Keratinocyte (primary cell): Measurements from ENCODE around the gene YTHDC1. TPM values are rescaled to one million over a fixed set of nuclear protein-coding genes. Genes with fewer than 3 reads are reported as not detected.

ENCODE experiments used
- DNase-seq: peaks from one replicate; pipeline ENCODE4 v3.0.0-alpha.2; 2011; ENCODE audit warnings: low read depth, missing footprints, low spot score
- FAIRE-seq: peaks from 2 replicates; lab custom pipeline; 2011; peaks lifted over from hg19 to GRCh38; lab: Jason Lieb, UNC
- H2AFZ ChIP-seq: 2 replicates; pipeline ENCODE4 v1.6.0; 2012; ENCODE audit warnings: low read length, control low read depth, inconsistent platforms; ENCODE audit not compliant: control insufficient read depth
- H3K27ac ChIP-seq: 2 replicates; pipeline ENCODE4 v1.5.1; 2011; ENCODE audit warnings: low read length; ENCODE audit not compliant: control insufficient read depth, insufficient read depth
- H3K27me3 ChIP-seq: 3 replicates; pipeline ENCODE4 v1.6.0; 2011; ENCODE audit warnings: low read length; ENCODE audit not compliant: control insufficient read depth, insufficient read depth; ENCODE audit errors: extremely low read depth
- H3K36me3 ChIP-seq, 2 experiments: 2 replicates in 1 of 2; 3 replicates in 1 of 2; pipeline ENCODE4 v1.5.1; 2011; ENCODE audit warnings: low read length in 2 of 2, mild to moderate bottlenecking in 1 of 2; ENCODE audit not compliant: control insufficient read depth in 2 of 2, insufficient read depth in 2 of 2; ENCODE audit errors: extremely low read depth in 1 of 2
- H3K4me1 ChIP-seq: 3 replicates; pipeline ENCODE4 v1.5.1; 2011; ENCODE audit warnings: low read length; ENCODE audit not compliant: control insufficient read depth, insufficient read depth; ENCODE audit errors: extremely low read depth
- H3K4me2 ChIP-seq: 3 replicates; pipeline ENCODE4 v1.6.0; 2011; ENCODE audit warnings: low read depth, low read length; ENCODE audit not compliant: control insufficient read depth, insufficient read depth; ENCODE audit errors: extremely low read depth
- H3K4me3 ChIP-seq, 3 experiments: fragments of 200-600 bp in 1 of 3; sonication (generic) in 1 of 3; 2 replicates in 2 of 3; 3 replicates in 1 of 3; pipeline ENCODE4 v1.5.1; 2011 to 2016; ENCODE audit warnings: low read length in 3 of 3, mild to moderate bottlenecking in 3 of 3, control low read depth in 2 of 3, inconsistent platforms in 1 of 3, low read depth in 1 of 3, mixed read lengths in 1 of 3, mixed run types in 1 of 3, moderate library complexity in 1 of 3; ENCODE audit not compliant: control insufficient read depth in 2 of 3, insufficient read depth in 2 of 3; ENCODE audit errors: extremely low read depth in 1 of 3
- H3K79me2 ChIP-seq: 2 replicates; pipeline ENCODE4 v1.6.0; 2012; ENCODE audit warnings: low read length; ENCODE audit not compliant: control insufficient read depth, insufficient read depth
- H3K9ac ChIP-seq: 3 replicates; pipeline ENCODE4 v1.6.0; 2011; ENCODE audit warnings: low read length; ENCODE audit not compliant: control insufficient read depth, insufficient read depth; ENCODE audit errors: extremely low read depth
- H3K9me1 ChIP-seq: 3 replicates; pipeline ENCODE4 v1.6.0; 2011; ENCODE audit warnings: low read length; ENCODE audit not compliant: control insufficient read depth, insufficient read depth; ENCODE audit errors: extremely low read depth
- H3K9me3 ChIP-seq: 2 replicates; pipeline ENCODE4 v1.5.1; 2012; ENCODE audit warnings: low read depth, low read length; ENCODE audit not compliant: control insufficient read depth
- H4K20me1 ChIP-seq: 3 replicates; pipeline ENCODE4 v1.6.0; 2011; ENCODE audit warnings: low read length; ENCODE audit not compliant: control insufficient read depth, insufficient read depth; ENCODE audit errors: extremely low read depth
- EZH2 ChIP-seq: IDR thresholded peaks from one replicate; pipeline ENCODE4 v1.6.1; 2012; ENCODE audit warnings: inconsistent platforms, mild to moderate bottlenecking, low read length, moderate library complexity
- dilution Hi-C: fragments of 300-500 bp; cut with MboI; formaldehyde crosslinking; loops from one replicate; pipeline ENCODE4 v1.7.0; 2020; ENCODE audit warnings: low sequenced_read_pairs; ENCODE audit not compliant: extremely low pct_ligation_motif_present
- polyA plus RNA-seq, 5 experiments: library from polyadenylated mRNA; depleted of rRNA in 3 of 5; stranded (reverse) in 3 of 5; stranded (forward) in 1 of 5; unstranded in 1 of 5; fragments of >200 nt; gene quantifications; 1 replicate in 1 of 5; 2 replicates in 3 of 5; 3 replicates in 1 of 5; pipeline versions ENCODE4 v1.2.1 to v1.2.3, GENCODE V29; 2011 to 2012; ENCODE audit warnings: missing spikeins in 2 of 5, low read depth in 1 of 5, low replicate concordance in 1 of 5
- TF ChIP-seq, protein P1 (sequence below), 3 experiments: IDR thresholded peaks in 1 of 3; conservative IDR thresholded peaks in 1 of 3; optimal IDR thresholded peaks in 1 of 3; 2 replicates in 2 of 3; 3 replicates in 1 of 3; pipeline versions ENCODE3 to v1.5.1; 2011; ENCODE audit warnings: low read length in 3 of 3, mild to moderate bottlenecking in 3 of 3, moderate library complexity in 2 of 3, control low read depth in 1 of 3, inconsistent platforms in 1 of 3; ENCODE audit not compliant: insufficient read depth in 2 of 3; ENCODE audit errors: extremely low read depth in 1 of 3

YTHDC1 gene
- polyA plus RNA-seq, 1 donor (not counting 4 experiments of a cell fraction or from before 2014, with no cell fraction given) = 74.2 TPM

DNA sequence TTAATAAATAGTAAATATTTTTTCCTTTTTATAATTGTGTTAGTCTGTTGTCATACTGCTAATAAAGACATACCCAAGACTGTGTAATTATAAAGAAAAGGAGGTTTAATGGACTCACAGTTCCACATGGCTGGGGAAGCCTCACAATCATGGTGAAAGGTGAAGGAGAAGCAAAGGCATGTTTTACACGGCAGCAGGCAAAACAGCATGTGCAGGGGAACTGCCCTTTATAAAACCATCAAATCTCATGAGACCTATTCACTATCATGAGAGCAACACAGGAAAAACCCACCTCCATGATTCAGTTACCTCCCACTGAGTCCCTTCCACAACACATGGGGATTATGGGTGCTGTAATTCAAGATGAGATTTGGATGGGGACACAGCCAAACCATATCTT is 58.6 kb downstream of the YTHDC1 start:
- DNase-seq (no peak), FAIRE-seq (no peak)
- Histone ChIP-seq H3K9me1 (no peaks in the 10 kb centered on the region), H3K36me3 (no peaks in the 10 kb centered on the region), H3K79me2 (no peaks in the 10 kb centered on the region), H3K27me3 (no peaks in the 10 kb centered on the region), H4K20me1 (no peaks in the 10 kb centered on the region), H2AFZ (no peak overlapping the region), H3K4me3 (no peak overlapping the region), H3K9ac (no peak overlapping the region), H3K27ac (no peak overlapping the region), H3K4me2 (no peak overlapping the region), H3K4me1 (no peaks in the 10 kb centered on the region), H3K9me3 (no peaks in the 10 kb centered on the region)
- TF ChIP-seq EZH2 = no peak
- TF ChIP-seq, protein P1, sequence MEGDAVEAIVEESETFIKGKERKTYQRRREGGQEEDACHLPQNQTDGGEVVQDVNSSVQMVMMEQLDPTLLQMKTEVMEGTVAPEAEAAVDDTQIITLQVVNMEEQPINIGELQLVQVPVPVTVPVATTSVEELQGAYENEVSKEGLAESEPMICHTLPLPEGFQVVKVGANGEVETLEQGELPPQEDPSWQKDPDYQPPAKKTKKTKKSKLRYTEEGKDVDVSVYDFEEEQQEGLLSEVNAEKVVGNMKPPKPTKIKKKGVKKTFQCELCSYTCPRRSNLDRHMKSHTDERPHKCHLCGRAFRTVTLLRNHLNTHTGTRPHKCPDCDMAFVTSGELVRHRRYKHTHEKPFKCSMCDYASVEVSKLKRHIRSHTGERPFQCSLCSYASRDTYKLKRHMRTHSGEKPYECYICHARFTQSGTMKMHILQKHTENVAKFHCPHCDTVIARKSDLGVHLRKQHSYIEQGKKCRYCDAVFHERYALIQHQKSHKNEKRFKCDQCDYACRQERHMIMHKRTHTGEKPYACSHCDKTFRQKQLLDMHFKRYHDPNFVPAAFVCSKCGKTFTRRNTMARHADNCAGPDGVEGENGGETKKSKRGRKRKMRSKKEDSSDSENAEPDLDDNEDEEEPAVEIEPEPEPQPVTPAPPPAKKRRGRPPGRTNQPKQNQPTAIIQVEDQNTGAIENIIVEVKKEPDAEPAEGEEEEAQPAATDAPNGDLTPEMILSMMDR (optimal IDR thresholded peaks at IDR 0.05 in 1 of 3, IDR thresholded peaks at IDR 0.05 in 1 of 3, conservative IDR thresholded peaks at IDR 0.05 in 1 of 3; ENCODE audit: extremely low read depth in 1 of 3, insufficient read depth in 2 of 3, low read length in 3 of 3) = no peak
- dilution Hi-C loops = no loop called here

DNA sequence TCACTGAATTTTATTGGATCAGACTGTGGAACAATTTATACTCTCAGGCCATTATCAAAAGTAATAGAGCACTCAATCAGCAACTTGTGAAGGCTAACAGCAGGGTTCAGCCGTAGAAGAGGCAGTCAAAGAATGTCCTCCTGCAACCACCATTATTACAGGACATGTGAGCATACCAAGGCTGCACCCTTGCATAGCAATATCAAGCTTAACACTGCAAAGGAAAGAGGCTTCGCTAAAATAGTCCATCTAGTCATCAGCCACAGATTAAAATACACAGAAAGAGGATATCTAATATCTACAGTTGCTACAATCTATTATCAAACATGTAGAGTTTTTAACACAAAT is 61.5 kb downstream of the YTHDC1 start:
- no peak for DNase-seq
- dilution Hi-C loops = no loop called here
- Histone ChIP-seq H4K20me1 (no peaks in the 10 kb centered on the region), H3K9me1 (no peaks in the 10 kb centered on the region), H3K27me3 (no peaks in the 10 kb centered on the region), H3K79me2 (no peaks in the 10 kb centered on the region), H3K4me3 (no peak overlapping the region), H3K36me3 (no peaks in the 10 kb centered on the region), H2AFZ (no peak overlapping the region), H3K4me1 (peaks cover 11% of the 10 kb centered on the region), H3K4me2 (no peak overlapping the region), H3K9me3 (no peaks in the 10 kb centered on the region), H3K9ac (no peak overlapping the region), H3K27ac (no peak overlapping the region)
- TF ChIP-seq, protein P1 (optimal IDR thresholded peaks at IDR 0.05 in 1 of 3, IDR thresholded peaks at IDR 0.05 in 1 of 3, conservative IDR thresholded peaks at IDR 0.05 in 1 of 3; ENCODE audit: extremely low read depth in 1 of 3, insufficient read depth in 2 of 3, low read length in 3 of 3) = no peak
- no peak for TF ChIP-seq EZH2
- no peak for FAIRE-seq
